HEK293 (cell line): ENCODE results near the gene SSTR5.

Source experiments
- TCF7L2 ChIP-seq: IDR thresholded peaks from 2 replicates; pipeline ENCODE4 v1.6.1; 2011; ENCODE audit warnings: low read depth, mild to moderate bottlenecking, inconsistent platforms, low read length, moderate library complexity, borderline replicate concordance
- YY1 ChIP-seq: fragments of 450-650 bp; formaldehyde crosslinking; IDR thresholded peaks from 2 replicates; pipeline ENCODE4 v1.5.1; 2018; ENCODE audit warnings: missing biosample characterization, missing genetic modification characterization
- ZBTB1 ChIP-seq: fragments of 450-650 bp; formaldehyde crosslinking; IDR thresholded peaks from 2 replicates; pipeline ENCODE4 v1.5.1; 2016; ENCODE audit warnings: missing biosample characterization, missing genetic modification characterization
- ZBTB20 ChIP-seq: fragments of 450-650 bp; formaldehyde crosslinking; IDR thresholded peaks from 2 replicates; pipeline ENCODE4 v1.5.1; 2016; ENCODE audit warnings: missing biosample characterization, missing genetic modification characterization
- ZBTB8A ChIP-seq: fragments of 450-650 bp; formaldehyde crosslinking; IDR thresholded peaks from 2 replicates; pipeline ENCODE4 v1.5.1; 2016; ENCODE audit warnings: missing biosample characterization, missing genetic modification characterization
- ZFHX2 ChIP-seq: fragments of 450-650 bp; formaldehyde crosslinking; conservative IDR thresholded peaks from 2 replicates; pipeline ENCODE4 v1.5.1; 2016; ENCODE audit warnings: missing biosample characterization, missing genetic modification characterization
- ZFP69B ChIP-seq: fragments of 450-650 bp; formaldehyde crosslinking; IDR thresholded peaks from 2 replicates; pipeline ENCODE4 v1.5.1; 2016; ENCODE audit warnings: missing biosample characterization, missing genetic modification characterization
- ZNF266 ChIP-seq: fragments of 450-650 bp; formaldehyde crosslinking; IDR thresholded peaks from 2 replicates; pipeline ENCODE4 v1.5.1; 2016; ENCODE audit warnings: missing biosample characterization, missing genetic modification characterization, low read depth
- ZNF433 ChIP-seq: fragments of 450-650 bp; formaldehyde crosslinking; IDR thresholded peaks from 2 replicates; pipeline ENCODE4 v1.5.1; 2016; ENCODE audit warnings: missing biosample characterization, missing genetic modification characterization, low read depth
- ZNF473 ChIP-seq: fragments of 450-650 bp; formaldehyde crosslinking; IDR thresholded peaks from 2 replicates; pipeline ENCODE4 v1.5.1; 2017; ENCODE audit warnings: missing biosample characterization, missing genetic modification characterization
- ZNF521 ChIP-seq: fragments of 450-650 bp; formaldehyde crosslinking; IDR thresholded peaks from 2 replicates; pipeline ENCODE4 v1.5.1; 2017; ENCODE audit warnings: missing biosample characterization, mild to moderate bottlenecking, missing genetic modification characterization
- ZNF530 ChIP-seq: fragments of 450-650 bp; formaldehyde crosslinking; IDR thresholded peaks from 2 replicates; pipeline ENCODE4 v1.5.1; 2016; ENCODE audit warnings: low read depth, missing biosample characterization, missing genetic modification characterization
- ZNF548 ChIP-seq: fragments of 450-650 bp; formaldehyde crosslinking; IDR thresholded peaks from 2 replicates; pipeline ENCODE4 v1.5.1; 2016; ENCODE audit warnings: missing biosample characterization, missing genetic modification characterization
- ZNF596 ChIP-seq: fragments of 450-650 bp; IDR thresholded peaks from 2 replicates; pipeline ENCODE4 v1.5.0; 2018; ENCODE audit warnings: missing biosample characterization, mild to moderate bottlenecking, missing genetic modification characterization, moderate library complexity
- ZNF768 ChIP-seq: fragments of 450-650 bp; formaldehyde crosslinking; IDR thresholded peaks from 2 replicates; pipeline ENCODE4 v1.5.1; 2018; ENCODE audit warnings: missing biosample characterization, mild to moderate bottlenecking, missing genetic modification characterization
- ZNF785 ChIP-seq: fragments of 450-650 bp; formaldehyde crosslinking; IDR thresholded peaks from 2 replicates; pipeline ENCODE4 v1.5.1; 2016; ENCODE audit warnings: missing biosample characterization, missing genetic modification characterization
- ZNF837 ChIP-seq: fragments of 450-650 bp; formaldehyde crosslinking; IDR thresholded peaks from 2 replicates; pipeline ENCODE4 v1.5.1; 2016; ENCODE audit warnings: missing biosample characterization, missing genetic modification characterization
- TF ChIP-seq, protein P1 (sequence below): fragments of 450-650 bp; formaldehyde crosslinking; IDR thresholded peaks from 2 replicates; pipeline ENCODE4 v1.5.1; 2016; ENCODE audit warnings: missing biosample characterization, missing genetic modification characterization
- TF ChIP-seq, protein P2 (sequence below): fragments of 450-650 bp; formaldehyde crosslinking; IDR thresholded peaks from 2 replicates; pipeline ENCODE4 v1.5.1; 2016; ENCODE audit warnings: missing biosample characterization, missing genetic modification characterization, borderline replicate concordance
- TF ChIP-seq, protein P3 (sequence below): fragments of 450-650 bp; formaldehyde crosslinking; IDR thresholded peaks from 2 replicates; pipeline ENCODE4 v1.5.1; 2016; ENCODE audit warnings: missing biosample characterization, missing genetic modification characterization
- TF ChIP-seq, protein P4 (sequence below): fragments of 450-650 bp; formaldehyde crosslinking; IDR thresholded peaks from 2 replicates; pipeline ENCODE4 v1.5.1; 2016; ENCODE audit warnings: missing biosample characterization, missing genetic modification characterization
- TF ChIP-seq, protein P5 (sequence below): sonication (generic); formaldehyde crosslinking; IDR thresholded peaks from 2 replicates; pipeline ENCODE4 v1.8.1; 2022; ENCODE audit warnings: mild to moderate bottlenecking, moderate library complexity, missing genetic modification reagents

The SSTR5 gene

DNA sequence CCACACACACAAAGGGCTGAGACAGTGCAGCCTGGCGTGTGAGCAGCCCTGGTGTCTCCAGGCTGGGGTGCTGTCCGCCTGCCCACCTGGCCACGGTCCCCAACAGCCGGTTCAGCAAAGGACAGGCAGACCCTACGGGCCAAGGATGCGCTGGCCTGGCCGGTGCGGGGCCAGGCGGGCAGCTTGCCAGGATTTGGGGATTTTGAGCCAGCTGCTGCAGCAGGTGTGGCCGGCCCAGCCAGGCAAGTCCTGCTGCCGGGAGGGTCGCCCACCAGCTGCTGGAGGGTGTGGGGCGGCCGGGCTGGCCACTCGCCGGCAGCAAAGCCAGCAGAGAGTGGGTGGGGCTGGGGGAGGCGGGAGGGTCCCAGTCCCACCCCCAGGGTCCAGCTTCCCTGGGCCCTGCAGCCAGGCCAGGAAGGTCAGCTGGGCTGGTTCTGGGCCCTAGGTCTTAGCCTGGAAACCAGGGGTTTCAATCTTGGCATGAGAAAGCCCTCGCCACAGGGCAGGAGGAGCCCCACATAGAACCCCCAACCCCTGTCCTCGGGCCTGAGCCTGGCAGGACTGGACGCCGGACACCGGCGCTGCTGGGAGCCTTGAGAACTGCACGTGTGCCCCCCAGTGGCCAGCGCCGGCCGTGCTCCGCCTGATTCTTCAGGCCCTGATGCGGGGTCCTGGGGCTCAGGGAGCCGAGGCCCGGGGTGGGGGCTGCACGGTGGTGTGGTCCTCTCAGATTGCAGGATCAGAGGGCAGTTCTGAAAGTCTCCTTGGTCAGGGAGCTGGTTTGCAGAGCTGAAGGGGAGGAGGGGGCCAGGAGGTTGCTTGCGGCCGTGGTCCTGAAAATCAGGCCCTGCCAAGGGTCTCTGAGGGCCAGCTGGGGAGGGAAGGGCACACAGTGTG lies 17.6 kb upstream of the SSTR5 start (continued):
- TF ChIP-seq, protein P1, sequence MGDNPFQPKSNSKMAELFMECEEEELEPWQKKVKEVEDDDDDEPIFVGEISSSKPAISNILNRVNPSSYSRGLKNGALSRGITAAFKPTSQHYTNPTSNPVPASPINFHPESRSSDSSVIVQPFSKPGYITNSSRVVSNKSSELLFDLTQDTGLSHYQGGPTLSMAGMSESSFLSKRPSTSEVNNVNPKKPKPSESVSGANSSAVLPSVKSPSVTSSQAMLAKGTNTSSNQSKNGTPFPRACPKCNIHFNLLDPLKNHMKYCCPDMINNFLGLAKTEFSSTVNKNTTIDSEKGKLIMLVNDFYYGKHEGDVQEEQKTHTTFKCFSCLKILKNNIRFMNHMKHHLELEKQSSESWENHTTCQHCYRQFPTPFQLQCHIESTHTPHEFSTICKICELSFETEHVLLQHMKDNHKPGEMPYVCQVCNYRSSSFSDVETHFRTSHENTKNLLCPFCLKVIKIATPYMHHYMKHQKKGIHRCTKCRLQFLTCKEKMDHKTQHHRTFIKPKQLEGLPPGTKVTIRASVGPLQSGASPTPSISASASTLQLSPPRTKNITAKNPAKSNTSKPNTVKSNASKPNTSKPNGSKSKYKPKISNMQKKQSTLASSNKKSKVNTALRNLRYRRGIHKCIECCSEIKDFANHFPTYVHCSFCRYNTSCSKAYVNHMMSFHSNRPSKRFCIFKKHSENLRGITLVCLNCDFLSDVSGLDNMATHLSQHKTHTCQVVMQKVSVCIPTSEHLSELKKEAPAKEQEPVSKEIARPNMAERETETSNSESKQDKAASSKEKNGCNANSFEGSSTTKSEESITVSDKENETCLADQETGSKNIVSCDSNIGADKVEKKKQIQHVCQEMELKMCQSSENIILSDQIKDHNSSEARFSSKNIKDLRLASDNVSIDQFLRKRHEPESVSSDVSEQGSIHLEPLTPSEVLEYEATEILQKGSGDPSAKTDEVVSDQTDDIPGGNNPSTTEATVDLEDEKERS (tag by site-specific recombination), result no peak
- no peak for TF ChIP-seq ZNF530 (tag by site-specific recombination)
- TF ChIP-seq ZNF266, result no peak
- no peak for TF ChIP-seq ZNF596 (tag by site-specific recombination)
- no peak for TF ChIP-seq ZBTB20 (tag by site-specific recombination)
- TF ChIP-seq, protein P2, sequence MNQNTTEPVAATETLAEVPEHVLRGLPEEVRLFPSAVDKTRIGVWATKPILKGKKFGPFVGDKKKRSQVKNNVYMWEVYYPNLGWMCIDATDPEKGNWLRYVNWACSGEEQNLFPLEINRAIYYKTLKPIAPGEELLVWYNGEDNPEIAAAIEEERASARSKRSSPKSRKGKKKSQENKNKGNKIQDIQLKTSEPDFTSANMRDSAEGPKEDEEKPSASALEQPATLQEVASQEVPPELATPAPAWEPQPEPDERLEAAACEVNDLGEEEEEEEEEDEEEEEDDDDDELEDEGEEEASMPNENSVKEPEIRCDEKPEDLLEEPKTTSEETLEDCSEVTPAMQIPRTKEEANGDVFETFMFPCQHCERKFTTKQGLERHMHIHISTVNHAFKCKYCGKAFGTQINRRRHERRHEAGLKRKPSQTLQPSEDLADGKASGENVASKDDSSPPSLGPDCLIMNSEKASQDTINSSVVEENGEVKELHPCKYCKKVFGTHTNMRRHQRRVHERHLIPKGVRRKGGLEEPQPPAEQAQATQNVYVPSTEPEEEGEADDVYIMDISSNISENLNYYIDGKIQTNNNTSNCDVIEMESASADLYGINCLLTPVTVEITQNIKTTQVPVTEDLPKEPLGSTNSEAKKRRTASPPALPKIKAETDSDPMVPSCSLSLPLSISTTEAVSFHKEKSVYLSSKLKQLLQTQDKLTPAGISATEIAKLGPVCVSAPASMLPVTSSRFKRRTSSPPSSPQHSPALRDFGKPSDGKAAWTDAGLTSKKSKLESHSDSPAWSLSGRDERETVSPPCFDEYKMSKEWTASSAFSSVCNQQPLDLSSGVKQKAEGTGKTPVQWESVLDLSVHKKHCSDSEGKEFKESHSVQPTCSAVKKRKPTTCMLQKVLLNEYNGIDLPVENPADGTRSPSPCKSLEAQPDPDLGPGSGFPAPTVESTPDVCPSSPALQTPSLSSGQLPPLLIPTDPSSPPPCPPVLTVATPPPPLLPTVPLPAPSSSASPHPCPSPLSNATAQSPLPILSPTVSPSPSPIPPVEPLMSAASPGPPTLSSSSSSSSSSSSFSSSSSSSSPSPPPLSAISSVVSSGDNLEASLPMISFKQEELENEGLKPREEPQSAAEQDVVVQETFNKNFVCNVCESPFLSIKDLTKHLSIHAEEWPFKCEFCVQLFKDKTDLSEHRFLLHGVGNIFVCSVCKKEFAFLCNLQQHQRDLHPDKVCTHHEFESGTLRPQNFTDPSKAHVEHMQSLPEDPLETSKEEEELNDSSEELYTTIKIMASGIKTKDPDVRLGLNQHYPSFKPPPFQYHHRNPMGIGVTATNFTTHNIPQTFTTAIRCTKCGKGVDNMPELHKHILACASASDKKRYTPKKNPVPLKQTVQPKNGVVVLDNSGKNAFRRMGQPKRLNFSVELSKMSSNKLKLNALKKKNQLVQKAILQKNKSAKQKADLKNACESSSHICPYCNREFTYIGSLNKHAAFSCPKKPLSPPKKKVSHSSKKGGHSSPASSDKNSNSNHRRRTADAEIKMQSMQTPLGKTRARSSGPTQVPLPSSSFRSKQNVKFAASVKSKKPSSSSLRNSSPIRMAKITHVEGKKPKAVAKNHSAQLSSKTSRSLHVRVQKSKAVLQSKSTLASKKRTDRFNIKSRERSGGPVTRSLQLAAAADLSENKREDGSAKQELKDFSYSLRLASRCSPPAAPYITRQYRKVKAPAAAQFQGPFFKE (tag by site-specific recombination), result no peak
- TF ChIP-seq YY1 (tag by site-specific recombination), result no peak
- no peak for TF ChIP-seq ZNF433 (tag by site-specific recombination)
- no peak for TF ChIP-seq ZNF548 (tag by site-specific recombination)
- peak; percentile 56 for TF ChIP-seq ZFHX2
- TF ChIP-seq, protein P3, sequence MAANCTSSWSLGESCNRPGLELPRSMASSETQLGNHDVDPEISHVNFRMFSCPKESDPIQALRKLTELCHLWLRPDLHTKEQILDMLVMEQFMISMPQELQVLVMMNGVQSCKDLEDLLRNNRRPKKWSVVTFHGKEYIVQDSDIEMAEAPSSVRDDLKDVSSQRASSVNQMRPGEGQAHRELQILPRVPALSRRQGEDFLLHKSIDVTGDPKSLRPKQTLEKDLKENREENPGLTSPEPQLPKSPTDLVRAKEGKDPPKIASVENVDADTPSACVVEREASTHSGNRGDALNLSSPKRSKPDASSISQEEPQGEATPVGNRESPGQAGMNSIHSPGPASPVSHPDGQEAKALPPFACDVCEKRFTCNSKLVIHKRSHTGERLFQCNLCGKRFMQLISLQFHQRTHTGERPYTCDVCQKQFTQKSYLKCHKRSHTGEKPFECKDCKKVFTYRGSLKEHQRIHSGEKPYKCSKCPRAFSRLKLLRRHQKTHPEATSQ (tag by site-specific recombination), result no peak
- TF ChIP-seq ZNF473, result no peak
- TF ChIP-seq, protein P4, sequence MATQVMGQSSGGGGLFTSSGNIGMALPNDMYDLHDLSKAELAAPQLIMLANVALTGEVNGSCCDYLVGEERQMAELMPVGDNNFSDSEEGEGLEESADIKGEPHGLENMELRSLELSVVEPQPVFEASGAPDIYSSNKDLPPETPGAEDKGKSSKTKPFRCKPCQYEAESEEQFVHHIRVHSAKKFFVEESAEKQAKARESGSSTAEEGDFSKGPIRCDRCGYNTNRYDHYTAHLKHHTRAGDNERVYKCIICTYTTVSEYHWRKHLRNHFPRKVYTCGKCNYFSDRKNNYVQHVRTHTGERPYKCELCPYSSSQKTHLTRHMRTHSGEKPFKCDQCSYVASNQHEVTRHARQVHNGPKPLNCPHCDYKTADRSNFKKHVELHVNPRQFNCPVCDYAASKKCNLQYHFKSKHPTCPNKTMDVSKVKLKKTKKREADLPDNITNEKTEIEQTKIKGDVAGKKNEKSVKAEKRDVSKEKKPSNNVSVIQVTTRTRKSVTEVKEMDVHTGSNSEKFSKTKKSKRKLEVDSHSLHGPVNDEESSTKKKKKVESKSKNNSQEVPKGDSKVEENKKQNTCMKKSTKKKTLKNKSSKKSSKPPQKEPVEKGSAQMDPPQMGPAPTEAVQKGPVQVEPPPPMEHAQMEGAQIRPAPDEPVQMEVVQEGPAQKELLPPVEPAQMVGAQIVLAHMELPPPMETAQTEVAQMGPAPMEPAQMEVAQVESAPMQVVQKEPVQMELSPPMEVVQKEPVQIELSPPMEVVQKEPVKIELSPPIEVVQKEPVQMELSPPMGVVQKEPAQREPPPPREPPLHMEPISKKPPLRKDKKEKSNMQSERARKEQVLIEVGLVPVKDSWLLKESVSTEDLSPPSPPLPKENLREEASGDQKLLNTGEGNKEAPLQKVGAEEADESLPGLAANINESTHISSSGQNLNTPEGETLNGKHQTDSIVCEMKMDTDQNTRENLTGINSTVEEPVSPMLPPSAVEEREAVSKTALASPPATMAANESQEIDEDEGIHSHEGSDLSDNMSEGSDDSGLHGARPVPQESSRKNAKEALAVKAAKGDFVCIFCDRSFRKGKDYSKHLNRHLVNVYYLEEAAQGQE (tag by site-specific recombination), result peak; percentile 34; the same call in 1 of the 2 replicates
- TF ChIP-seq ZNF785, result no peak
- no peak for TF ChIP-seq ZFP69B (tag by site-specific recombination)
- no peak for TF ChIP-seq ZBTB1 (tag by site-specific recombination)
- TF ChIP-seq, protein P5, sequence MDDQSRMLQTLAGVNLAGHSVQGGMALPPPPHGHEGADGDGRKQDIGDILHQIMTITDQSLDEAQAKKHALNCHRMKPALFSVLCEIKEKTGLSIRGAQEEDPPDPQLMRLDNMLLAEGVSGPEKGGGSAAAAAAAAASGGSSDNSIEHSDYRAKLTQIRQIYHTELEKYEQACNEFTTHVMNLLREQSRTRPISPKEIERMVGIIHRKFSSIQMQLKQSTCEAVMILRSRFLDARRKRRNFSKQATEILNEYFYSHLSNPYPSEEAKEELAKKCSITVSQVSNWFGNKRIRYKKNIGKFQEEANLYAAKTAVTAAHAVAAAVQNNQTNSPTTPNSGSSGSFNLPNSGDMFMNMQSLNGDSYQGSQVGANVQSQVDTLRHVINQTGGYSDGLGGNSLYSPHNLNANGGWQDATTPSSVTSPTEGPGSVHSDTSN (CRISPR knock-in tag), result no peak
- TF ChIP-seq TCF7L2, result no peak
- no peak for TF ChIP-seq ZNF521 (tag by site-specific recombination)
- no peak for TF ChIP-seq ZBTB8A (tag by site-specific recombination)
- TF ChIP-seq ZNF768, result no peak
- TF ChIP-seq ZNF837 (tag by site-specific recombination), result no peak
